ENCODE results near the gene FRS3. TPM values are rescaled to one million over a fixed set of nuclear protein-coding genes. Genes with fewer than 3 reads are reported as not detected.

FRS3 gene
- total RNA-seq, 6 experiments from 2014 or later = 0.68 to 3.0 (median 1.9) TPM

DNA sequence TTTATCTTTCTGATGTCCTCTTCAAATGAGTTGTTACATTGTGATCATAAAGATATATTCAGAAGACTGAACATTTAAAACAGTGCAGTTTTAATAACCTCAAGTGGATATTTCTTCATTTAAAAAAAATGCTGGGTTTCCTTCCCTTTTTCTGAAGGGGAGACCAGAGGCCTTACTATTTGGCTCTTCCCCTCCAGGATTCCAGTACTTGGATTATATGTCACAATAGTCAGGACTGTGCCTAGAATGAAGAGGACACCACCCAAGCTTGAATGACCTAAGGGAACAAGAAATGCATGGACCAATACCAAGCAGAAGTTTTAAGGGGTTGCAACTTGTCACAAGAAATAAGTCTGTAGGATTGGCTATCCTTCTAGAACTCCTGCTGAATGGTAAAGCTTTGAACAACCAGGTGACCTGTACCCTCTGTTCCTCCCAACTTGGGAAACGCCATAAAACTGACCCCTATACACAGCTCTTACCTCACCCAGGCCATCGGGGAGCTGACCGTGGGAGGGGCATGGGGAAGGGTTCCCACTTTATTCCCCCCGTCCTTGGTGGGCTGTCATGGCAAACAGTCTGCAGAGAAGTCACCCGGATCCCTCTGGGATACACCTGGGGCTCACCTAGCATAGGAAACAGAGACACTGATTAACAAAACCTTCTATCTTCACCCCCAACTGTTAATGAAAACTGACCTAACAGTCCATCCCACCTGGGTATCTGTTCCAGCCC is 2.0 kb downstream of the FRS3 start:
- no peak for TF ChIP-seq POLR2A (IDR thresholded peaks at IDR 0.05)
- TF ChIP-seq, protein P1, sequence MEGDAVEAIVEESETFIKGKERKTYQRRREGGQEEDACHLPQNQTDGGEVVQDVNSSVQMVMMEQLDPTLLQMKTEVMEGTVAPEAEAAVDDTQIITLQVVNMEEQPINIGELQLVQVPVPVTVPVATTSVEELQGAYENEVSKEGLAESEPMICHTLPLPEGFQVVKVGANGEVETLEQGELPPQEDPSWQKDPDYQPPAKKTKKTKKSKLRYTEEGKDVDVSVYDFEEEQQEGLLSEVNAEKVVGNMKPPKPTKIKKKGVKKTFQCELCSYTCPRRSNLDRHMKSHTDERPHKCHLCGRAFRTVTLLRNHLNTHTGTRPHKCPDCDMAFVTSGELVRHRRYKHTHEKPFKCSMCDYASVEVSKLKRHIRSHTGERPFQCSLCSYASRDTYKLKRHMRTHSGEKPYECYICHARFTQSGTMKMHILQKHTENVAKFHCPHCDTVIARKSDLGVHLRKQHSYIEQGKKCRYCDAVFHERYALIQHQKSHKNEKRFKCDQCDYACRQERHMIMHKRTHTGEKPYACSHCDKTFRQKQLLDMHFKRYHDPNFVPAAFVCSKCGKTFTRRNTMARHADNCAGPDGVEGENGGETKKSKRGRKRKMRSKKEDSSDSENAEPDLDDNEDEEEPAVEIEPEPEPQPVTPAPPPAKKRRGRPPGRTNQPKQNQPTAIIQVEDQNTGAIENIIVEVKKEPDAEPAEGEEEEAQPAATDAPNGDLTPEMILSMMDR (IDR thresholded peaks at IDR 0.05) = no peak
- 60% methylated on average over 1 of the region's 5 CpGs for WGBS (ENCODE audit: insufficient coverage, low coverage, low lambda C conversion rate, missing lambda C conversion rate)
- Histone ChIP-seq H3K27ac (no peak overlapping the region), H3K4me1 (peaks cover 0 to 17% (median 5%) of the 10 kb centered on the region in 4 donors), H3K9me3 (no peaks in the 10 kb centered on the region), H3K4me3 (no peak overlapping the region), H3K36me3 (peaks cover 0 to 22% (median 8%) of the 10 kb centered on the region in 4 donors), H3K27me3 (no peaks in the 10 kb centered on the region)
- intact Hi-C loops (cut with DNase I) = no loop called here
- DNase-seq = no peak
- ATAC-seq = no peak

DNA sequence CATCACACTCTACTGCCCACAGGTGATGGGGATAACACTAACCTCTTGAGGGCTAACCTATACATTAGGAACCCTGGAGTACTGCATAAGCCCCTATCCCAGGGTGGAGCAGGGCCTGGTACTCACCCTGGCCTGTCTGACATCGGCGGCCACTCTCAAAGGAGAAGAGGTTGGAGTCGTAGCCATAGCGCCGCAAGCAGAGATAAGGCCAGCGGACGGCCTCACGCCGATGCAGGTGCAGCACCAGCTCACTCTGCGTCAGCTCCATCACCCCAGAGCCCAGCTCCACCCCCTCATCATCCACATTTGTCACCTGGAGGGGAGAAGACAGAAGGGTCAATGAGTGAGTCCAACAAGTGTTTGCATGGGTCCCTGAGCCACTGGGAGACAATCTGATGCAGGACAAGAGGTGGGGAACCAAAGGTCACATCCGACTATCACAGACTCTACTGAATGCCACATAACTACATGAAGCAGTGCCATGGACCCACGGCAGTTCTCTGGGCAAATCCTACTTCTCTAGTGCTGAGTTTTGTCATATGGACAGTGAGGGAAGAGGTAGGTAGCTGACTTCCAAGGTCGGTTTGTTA is 4.3 kb downstream of the FRS3 start:
- intact Hi-C loops (cut with DNase I) = no loop called here
- no peaks in the 10 kb centered on the region for H3K9me3 ChIP-seq
- 58% methylated on average over 3 of the region's 13 CpGs for WGBS (ENCODE audit: insufficient coverage, low coverage, low lambda C conversion rate, missing lambda C conversion rate)
- peaks cover 0 to 42% (median 13%) of the 10 kb centered on the region in 4 donors for H3K36me3 ChIP-seq
- H3K4me3 ChIP-seq = no peak overlapping the region
- ATAC-seq (no peak), DNase-seq (no peak)
- H3K27me3 ChIP-seq = no peaks in the 10 kb centered on the region
- no peak overlapping the region for H3K27ac ChIP-seq
- peaks cover 0 to 6% (median 0%) of the 10 kb centered on the region in 4 donors for H3K4me1 ChIP-seq
- TF ChIP-seq, protein P1 (IDR thresholded peaks at IDR 0.05) = no peak
- TF ChIP-seq POLR2A (IDR thresholded peaks at IDR 0.05) = no peak

DNA sequence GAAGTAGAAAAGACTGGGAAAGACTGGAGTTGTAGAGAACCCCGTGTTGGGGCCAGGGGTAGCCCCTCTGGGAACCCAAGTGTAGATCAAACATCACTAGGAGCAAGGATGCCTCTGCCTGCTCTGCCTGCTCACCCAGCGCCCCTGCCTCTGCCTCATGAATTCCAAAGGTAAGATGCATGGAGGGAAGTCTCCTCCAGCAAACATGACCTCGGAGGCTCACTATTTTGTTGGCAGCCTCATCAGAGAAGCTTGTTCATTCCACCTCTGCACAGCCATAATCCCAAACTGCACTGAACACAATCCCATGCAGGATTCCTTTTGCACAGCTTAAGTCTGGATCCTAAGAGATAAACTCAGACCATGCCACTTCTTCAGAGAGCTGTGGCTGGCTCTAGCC is 4.9 kb downstream of the FRS3 start:
- intact Hi-C loops (cut with DNase I) = no loop called here
- Histone ChIP-seq H3K27me3 (no peaks in the 10 kb centered on the region), H3K36me3 (peaks cover 0 to 42% (median 13%) of the 10 kb centered on the region in 4 donors), H3K4me3 (no peak overlapping the region), H3K9me3 (no peaks in the 10 kb centered on the region), H3K4me1 (peaks cover 0 to 6% (median 0%) of the 10 kb centered on the region in 4 donors), H3K27ac (no peak overlapping the region)
- ATAC-seq = no peak
- no peak for DNase-seq
- WGBS (ENCODE audit: insufficient coverage, low coverage, low lambda C conversion rate, missing lambda C conversion rate) = 73% methylated on average over 2 of the region's 3 CpGs
- TF ChIP-seq, protein P1 (IDR thresholded peaks at IDR 0.05) = no peak
- TF ChIP-seq POLR2A (IDR thresholded peaks at IDR 0.05) = no peak

DNA sequence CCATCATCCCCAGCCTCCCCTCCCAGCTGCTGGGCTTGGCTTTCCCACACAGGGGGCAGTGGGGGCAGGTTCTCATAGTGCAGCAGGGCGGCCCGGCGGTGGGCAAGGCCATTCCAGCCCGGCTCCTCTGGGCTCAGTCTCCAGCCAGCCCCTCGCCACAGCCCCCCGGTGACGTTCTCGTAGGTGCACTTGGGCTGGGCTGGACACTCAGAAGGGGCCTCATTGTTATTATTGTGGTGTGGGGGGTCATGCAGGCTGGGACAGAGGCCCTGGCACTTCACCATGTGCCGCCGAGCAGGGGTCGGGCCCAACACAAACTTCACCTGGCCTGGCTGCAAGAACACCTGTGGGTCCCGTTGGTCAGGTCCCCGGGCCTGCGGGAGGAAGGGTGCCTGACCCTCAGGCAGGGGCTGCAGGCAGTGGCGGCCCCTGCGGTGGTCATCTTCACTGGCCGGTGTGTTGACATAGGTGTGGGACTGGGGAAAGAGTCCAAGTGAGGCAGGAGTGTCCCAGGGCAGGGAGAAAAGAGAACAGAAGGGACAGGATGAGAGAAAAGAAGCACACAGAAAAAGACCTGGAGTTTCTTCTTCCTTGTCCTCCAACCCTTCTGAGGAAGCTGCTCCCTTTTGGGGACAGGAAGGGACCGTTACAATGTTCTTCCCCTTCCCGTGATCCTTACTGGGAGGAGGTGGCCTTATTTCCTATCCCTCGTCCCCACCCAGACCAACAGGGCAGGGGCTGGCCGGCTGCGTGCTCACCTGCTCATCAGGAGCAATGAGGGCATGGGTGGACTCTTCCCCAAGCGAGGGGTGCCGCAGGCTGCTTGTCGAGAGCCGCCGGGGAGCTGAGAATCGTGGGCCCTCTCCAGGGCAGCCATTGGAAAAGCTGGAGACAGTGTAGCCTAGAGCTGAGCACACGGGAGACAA is 8.4 kb downstream of the FRS3 start:
- WGBS (ENCODE audit: insufficient coverage, low coverage, low lambda C conversion rate, missing lambda C conversion rate) = 83% methylated on average over 4 of the region's 29 CpGs
- Histone ChIP-seq H3K27me3 (no peaks in the 10 kb centered on the region), H3K36me3 (peaks cover 0 to 42% (median 13%) of the 10 kb centered on the region in 4 donors), H3K4me3 (no peak overlapping the region), H3K4me1 (no peaks in the 10 kb centered on the region), H3K9me3 (no peaks in the 10 kb centered on the region), H3K27ac (no peak overlapping the region)
- intact Hi-C loops (cut with DNase I) = no loop called here
- TF ChIP-seq POLR2A (IDR thresholded peaks at IDR 0.05) = no peak
- TF ChIP-seq, protein P1 (IDR thresholded peaks at IDR 0.05) = no peak
- DNase-seq (no peak), ATAC-seq (no peak)
